GM18868 (cell line): ENCODE data around the gene PTGES3L.
"Not testable (repeated sequence)": the region's sequence is repeated elsewhere in the genome, so short reads cannot be mapped to it uniquely, and the experiment has no call there.

Source experiments
- ATAC-seq: cut with Tn5 transposase; IDR thresholded peaks from one replicate; pipeline ENCODE4 v1.9.1; 2021; ENCODE audit warnings: mild to moderate bottlenecking, moderate library complexity; ENCODE audit not compliant: unreplicated experiment

Gene PTGES3L

GRCh38 chr17:42985225-42985624 is 5.3 kb upstream of the PTGES3L start:
- ATAC-seq, result peak; percentile 48

- ATAC-seq, result no peak
Observed at GRCh38 chr17:42982266-42982665, 2.4 kb upstream of the PTGES3L start.

- ATAC-seq, result peak; percentile 41
Observed at GRCh38 chr17:42980766-42981397, 1.0 kb upstream of the PTGES3L start.

- peak; percentile 65 for ATAC-seq
Observed at GRCh38 chr17:42980274-42980765, 440 bp upstream of the PTGES3L start, which contains the start of gene RUNDC1. Gene RUNDC1 (plus strand): TSS chr17:42980565. CDS start chr17:42980577, 12 bp downstream.

GRCh38 chr17:42975701-42976100 is 4.2 kb downstream of the PTGES3L start:
- not testable (repeated sequence) for ATAC-seq

GRCh38 chr17:42975265-42975664 is 4.6 kb downstream of the PTGES3L start:
- no peak for ATAC-seq

GRCh38 chr17:42973323-42973722 is 6.6 kb downstream of the PTGES3L start:
- not testable (repeated sequence) for ATAC-seq

GRCh38 chr17:42971589-42971988 is 8.3 kb downstream of the PTGES3L start:
- ATAC-seq, result no peak

- no peak for ATAC-seq
Observed at GRCh38 chr17:42969001-42969581, 10.8 kb downstream of the PTGES3L start.

GRCh38 chr17:42967925-42968324 is 12.0 kb downstream of the PTGES3L start:
- no peak for ATAC-seq

- peak; percentile 70 for ATAC-seq
Observed at GRCh38 chr17:42964161-42964932, 15.5 kb downstream of the PTGES3L start, which contains the start of gene AARSD1. Gene AARSD1 (minus strand): TSS chr17:42964454. CDS start chr17:42964440, 14 bp downstream.

GRCh38 chr17:42953669-42954068 is 26.2 kb downstream of the PTGES3L start:
- ATAC-seq, result no peak

- no peak for ATAC-seq
Observed at GRCh38 chr17:42950044-42950783, 29.7 kb downstream of the PTGES3L start.

GRCh38 chr17:42946812-42947211 is 33.1 kb downstream of the PTGES3L start:
- ATAC-seq, result no peak

GRCh38 chr17:42944211-42944610 is 35.7 kb downstream of the PTGES3L start:
- no peak for ATAC-seq

GRCh38 chr17:42937712-42938596 is 41.9 kb downstream of the PTGES3L start:
- ATAC-seq, result no peak

GRCh38 chr17:42929497-42929844 is 50.4 kb downstream of the PTGES3L start:
- no peak for ATAC-seq

- ATAC-seq, result peak; percentile 68
Observed at GRCh38 chr17:42928714-42929496, 51.0 kb downstream of the PTGES3L start.

GRCh38 chr17:42924891-42925290 is 55.0 kb downstream of the PTGES3L start:
- ATAC-seq, result no peak
